C4-2B (cell line): ENCODE data around the gene KAZALD1.

ENCODE experiments used
- H3K27ac ChIP-seq: fragments of 450-650 bp; 2 replicates; pipeline ENCODE4 v1.5.1; 2017
- CTCF ChIP-seq: fragments of 450-650 bp; conservative IDR thresholded peaks from 2 replicates; pipeline ENCODE4 v1.5.1; 2017; ENCODE audit warnings: mild to moderate bottlenecking
- ZFX ChIP-seq: fragments of 450-650 bp; IDR thresholded peaks from 2 replicates; pipeline ENCODE4 v1.6.1; 2017

The KAZALD1 gene

GRCh38 chr10:101044117-101044516 lies 17.7 kb upstream of the KAZALD1 start:
- TF ChIP-seq ZFX (no peak), CTCF (no peak)
- peak overlapping the region; percentile 86; the same call in 1 of the 2 replicates for H3K27ac ChIP-seq

- no peak for TF ChIP-seq CTCF
- TF ChIP-seq ZFX, result no peak
Observed at GRCh38 chr10:101046332-101047238, 15.2 kb upstream of the KAZALD1 start.

GRCh38 chr10:101047268-101047667 lies 14.5 kb upstream of the KAZALD1 start:
- no peak for TF ChIP-seq CTCF
- no peak overlapping the region for H3K27ac ChIP-seq

More at GRCh38 chr10:101046332-101047238, 15.2 kb upstream of the KAZALD1 start:
- H3K27ac ChIP-seq, result no peak overlapping the region

GRCh38 chr10:101047961-101048892 lies 13.6 kb upstream of the KAZALD1 start:
- TF ChIP-seq CTCF (no peak), ZFX (no peak)
- no peak overlapping the region for H3K27ac ChIP-seq

GRCh38 chr10:101050208-101051069 lies 11.3 kb upstream of the KAZALD1 start:
- H3K27ac ChIP-seq, result peak overlapping the region; percentile 34; the same call in 1 of the 2 replicates
- TF ChIP-seq ZFX, result no peak
- peak; percentile 81 for TF ChIP-seq CTCF

GRCh38 chr10:101052285-101052684 lies 9.5 kb upstream of the KAZALD1 start:
- peak overlapping the region; percentile 33 for H3K27ac ChIP-seq
- TF ChIP-seq ZFX, result no peak
- no peak for TF ChIP-seq CTCF
